ENCODE measurements around the gene LRP1.

LRP1 gene

DNA sequence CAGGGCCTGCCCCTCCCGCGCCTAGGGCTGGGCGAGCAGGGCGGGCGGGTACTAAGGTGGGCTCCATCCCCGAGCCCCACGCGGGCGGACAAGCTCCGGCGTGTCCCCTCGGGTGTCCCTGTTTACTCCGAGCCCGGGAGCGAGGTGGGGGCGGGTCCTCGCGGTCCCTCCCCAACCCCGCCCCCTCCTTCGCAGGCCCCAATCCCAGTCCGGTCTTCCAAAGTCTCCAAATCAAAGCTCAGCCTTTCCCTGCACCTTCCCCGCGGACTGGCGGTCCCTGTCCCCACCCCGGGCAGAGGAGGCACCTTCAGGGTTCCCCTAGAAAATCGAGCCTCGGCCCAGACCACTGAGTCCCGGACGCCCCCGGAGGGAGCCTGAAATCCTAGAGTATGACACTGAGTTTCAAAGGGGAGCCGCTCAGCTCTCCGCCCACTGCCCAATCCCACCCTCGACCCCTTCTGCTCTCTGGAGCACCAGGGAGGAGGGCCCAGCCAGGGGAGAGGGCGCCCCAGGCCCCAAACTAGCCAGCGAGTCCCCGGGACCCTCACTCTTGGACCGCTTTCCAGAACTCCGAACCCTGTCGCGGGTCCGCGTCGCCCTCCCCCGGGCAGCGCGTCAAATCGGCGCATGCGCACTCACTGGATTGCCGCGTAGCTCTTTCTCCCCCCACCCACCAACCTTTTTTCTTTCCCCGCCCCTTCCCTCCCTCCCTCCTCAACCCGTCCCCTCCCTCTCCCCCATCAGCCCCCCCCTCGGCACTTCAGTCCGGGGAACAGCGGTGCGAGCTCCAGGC is at the start of gene LRP1:
TSS of gene LRP1 (plus strand) at position 758 of the 793 bp plus-strand sequence. CDS start 482 bp downstream, outside the sequence.
- peak; percentile 57 for DNase-seq

DNA sequence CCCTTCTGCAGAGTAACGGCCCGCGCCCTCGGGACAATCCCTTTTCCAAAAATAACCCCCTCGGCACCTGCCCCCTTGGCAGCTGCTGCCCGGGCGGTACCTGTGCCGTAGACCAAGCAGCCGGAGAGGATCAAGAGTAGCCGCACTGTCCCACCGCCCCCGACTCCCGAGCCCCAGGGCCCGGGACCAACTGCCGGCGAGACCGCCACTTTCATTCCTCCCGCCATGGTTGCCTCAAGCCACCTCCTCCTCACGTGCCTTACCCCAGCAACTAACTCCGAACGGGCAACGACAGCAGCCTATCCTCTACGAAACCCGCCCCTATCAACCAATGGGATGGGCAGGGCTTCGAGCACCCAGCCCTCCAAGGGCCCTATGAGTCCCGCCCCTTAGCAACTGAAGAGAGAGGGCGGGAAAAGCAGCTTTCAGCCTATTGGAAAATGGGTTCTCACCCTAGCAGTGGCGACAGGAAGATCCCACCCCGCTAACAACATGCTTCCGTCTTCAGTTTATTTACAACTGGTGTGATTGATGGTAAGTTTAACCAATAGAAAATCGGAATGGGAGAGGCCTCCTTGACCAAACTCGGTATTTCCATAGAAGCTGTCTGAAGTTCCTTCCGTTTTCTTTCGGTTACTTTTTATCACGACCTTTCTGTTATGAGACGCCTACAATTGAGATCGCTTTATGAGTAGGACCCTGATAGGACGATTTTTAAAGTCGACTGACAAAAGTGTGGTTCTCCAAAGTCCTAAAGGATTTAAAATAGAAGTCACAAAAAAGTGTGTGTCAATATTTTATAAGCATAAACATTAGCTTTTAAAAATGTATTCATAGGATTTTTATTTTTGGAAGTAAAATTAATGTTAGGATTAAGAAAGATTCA is 49.5 kb upstream of the LRP1 start, which contains the start of gene NEMP1:
TSS of gene NEMP1 (minus strand) at position 273 of the 886 bp plus-strand sequence. CDS start at position 227, 46 bp downstream.
- DNase-seq: peak; percentile 99

DNA sequence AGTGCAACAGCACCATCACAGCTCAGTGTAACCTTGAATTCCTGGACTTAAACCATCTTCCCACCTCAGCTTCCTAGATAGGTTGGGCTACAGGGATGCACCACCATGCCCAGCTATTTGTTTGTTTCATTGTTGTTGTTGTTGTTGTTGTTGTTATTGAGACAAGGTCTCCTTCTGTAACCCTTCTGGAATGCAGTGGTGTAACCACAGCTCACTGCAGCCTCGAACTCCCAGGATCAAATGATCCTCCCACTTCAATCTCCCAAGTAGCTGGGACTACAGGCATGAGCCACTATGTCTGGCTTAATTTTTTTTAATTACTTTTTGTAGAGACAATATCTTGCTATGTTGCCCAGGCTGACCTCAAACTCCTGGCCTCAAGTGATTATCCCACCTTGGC is 48.5 kb upstream of the LRP1 start:
- no peak for DNase-seq

GRCh38 chr12:57080855-57081254 is 47.4 kb upstream of the LRP1 start:
- DNase-seq: no peak

- no peak for DNase-seq
Measured at GRCh38 chr12:57085999-57086492, 42.2 kb upstream of the LRP1 start.

DNA sequence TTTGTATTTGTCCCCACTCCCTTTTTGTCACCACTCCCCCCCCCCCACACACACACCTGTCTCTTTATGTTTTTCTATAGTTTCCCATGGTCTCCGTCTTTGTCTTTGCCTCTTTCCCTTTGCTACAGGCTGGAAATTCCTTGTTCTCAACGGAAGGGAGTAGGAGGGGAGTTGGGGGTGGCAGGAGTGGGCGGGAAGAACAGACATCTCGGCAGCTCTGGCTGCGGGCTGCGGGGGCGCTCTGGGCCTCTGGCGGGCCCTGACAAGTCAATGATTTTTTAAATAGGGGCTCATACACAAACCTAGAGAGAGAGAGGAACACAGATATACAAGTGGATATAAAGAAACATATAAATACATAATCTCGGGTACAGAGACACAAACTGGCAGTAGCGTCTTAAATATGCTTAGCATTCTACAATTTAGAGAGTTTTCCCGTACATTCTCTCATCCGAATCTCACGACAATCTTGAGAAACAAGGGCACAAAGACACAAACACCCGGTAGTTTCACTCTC is 41.7 kb upstream of the LRP1 start:
- no peak for DNase-seq

GRCh38 chr12:57087010-57087690 is 41.1 kb upstream of the LRP1 start:
- DNase-seq: no peak

GRCh38 chr12:57087691-57088353 is 40.5 kb upstream of the LRP1 start:
- DNase-seq: no peak

DNA sequence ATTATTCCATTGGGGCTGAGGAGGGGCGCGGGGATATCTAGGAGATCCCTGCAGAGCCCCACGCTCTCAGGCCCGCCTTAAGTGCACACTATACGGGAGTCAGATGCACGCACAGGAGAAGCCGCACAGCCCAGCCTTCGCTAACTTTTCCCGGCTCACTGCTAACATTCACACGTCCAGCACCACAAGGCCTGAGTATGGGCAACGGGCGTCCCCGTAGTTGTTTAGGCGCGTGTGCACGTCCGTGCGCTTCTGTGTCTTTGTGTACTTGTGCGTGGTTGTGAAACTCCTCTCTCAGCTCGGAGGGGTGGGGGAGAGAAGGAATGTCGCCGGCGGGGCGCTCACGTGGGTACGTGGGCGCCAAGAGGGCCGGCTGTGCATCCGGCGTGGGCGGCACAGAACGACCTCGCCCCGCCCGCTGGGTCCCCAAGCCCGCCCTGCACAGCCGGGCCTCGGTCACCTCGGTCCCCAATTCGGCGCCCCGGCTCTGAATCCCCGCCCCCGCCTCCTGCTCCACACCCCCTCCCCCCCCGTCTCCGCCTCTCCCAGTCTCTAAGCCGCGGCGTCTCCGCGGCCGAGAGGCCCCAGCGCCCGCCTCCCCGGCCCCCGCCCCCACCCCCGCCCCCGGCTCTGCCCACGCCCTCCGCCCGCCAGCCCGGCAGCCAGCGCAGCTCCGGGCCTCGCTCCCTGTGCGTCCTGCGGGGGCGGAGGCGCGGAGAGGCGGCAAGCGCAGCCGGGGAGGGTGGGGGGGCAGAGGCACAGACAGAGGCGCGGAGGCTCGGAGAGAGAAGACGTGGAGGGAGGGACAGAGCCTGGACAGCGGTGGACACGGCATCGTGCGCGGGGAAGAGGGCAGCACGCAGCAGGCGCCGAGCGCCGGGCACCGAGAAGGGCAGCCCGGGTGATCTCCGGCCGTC is 39.7 kb upstream of the LRP1 start, which contains the start of gene NAB2:
TSS of gene NAB2 (plus strand) at position 761 of the 917 bp plus-strand sequence. CDS start 158 bp downstream, outside the sequence.
- DNase-seq: peak; percentile 65

- DNase-seq: no peak
Measured at GRCh38 chr12:57089271-57090245, 38.7 kb upstream of the LRP1 start.

DNA sequence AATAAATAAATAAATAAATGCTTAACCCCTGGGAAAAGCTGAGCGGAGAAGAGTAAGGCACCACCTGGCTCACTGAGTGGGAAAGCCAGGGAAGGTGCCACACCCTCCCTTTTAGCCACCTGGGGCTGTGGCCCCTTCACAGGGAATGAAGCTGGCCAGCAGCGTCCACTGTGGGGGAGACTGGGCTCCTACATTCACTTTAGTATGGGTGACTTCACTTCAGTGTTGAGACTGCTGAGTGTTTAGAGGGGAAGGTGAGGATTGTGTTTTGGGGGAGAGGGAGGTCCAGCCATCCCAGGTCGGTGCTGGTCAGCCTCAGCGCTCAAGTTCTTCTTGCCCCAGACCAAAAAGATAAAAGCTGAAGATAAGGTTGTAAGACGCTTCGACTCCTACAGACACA is 37.8 kb upstream of the LRP1 start:
- DNase-seq: no peak

- DNase-seq: no peak
Measured at GRCh38 chr12:57090924-57091637, 37.2 kb upstream of the LRP1 start.

DNA sequence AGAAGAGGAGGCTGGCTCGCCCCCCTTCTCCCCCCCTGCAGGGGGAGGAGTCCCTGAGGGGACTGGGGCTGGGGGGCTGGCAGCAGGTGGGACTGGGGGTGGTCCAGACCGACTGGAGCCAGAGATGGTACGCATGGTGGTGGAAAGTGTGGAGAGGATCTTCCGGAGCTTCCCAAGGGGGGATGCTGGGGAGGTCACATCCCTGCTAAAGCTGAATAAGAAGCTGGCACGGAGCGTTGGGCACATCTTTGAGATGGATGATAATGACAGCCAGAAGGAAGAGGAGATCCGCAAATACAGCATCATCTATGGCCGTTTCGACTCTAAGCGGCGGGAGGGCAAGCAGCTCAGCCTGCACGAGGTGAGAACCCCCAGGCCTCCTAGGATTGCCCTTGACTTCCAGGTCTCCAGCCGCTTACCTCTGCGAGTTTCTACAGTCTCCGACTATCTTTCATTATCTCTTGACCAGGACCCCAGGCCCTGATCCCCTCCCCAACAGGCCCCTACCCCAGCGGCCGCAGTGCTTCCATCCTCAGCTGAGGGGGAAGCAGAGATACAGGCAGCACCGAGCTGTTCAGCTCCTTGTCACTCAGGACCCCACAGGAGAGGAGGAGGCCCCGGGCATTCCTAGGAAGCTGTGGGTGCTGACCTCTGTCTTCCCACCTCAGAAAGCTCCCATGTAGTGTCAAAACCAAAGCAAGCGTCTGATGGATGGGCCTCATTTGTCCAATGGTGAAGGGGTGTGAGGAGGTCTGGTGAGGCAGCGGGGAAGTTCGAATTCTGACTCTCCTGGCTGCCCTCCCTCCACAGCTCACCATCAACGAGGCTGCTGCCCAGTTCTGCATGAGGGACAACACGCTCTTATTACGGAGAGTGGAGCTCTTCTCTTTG is 36.4 kb upstream of the LRP1 start:
- no peak for DNase-seq

DNA sequence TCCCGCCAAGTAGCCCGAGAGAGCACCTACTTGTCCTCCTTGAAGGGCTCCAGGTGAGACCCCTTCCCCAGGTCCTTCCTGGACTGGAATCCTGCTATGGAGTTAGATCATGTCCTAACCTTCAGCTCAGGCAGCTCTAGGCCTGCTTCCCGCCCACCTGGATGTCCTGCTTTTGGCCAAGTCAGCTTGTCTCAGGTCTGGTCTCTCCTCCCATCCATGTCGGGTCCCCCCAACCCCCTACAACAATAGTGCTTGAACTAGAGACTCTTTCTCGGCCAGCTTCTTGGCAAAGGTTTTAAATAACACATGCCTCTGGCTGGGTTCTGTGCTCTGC is 35.8 kb upstream of the LRP1 start:
- DNase-seq: no peak

GRCh38 chr12:57092876-57093414 is 35.3 kb upstream of the LRP1 start:
- peak; percentile 8 for DNase-seq

DNA sequence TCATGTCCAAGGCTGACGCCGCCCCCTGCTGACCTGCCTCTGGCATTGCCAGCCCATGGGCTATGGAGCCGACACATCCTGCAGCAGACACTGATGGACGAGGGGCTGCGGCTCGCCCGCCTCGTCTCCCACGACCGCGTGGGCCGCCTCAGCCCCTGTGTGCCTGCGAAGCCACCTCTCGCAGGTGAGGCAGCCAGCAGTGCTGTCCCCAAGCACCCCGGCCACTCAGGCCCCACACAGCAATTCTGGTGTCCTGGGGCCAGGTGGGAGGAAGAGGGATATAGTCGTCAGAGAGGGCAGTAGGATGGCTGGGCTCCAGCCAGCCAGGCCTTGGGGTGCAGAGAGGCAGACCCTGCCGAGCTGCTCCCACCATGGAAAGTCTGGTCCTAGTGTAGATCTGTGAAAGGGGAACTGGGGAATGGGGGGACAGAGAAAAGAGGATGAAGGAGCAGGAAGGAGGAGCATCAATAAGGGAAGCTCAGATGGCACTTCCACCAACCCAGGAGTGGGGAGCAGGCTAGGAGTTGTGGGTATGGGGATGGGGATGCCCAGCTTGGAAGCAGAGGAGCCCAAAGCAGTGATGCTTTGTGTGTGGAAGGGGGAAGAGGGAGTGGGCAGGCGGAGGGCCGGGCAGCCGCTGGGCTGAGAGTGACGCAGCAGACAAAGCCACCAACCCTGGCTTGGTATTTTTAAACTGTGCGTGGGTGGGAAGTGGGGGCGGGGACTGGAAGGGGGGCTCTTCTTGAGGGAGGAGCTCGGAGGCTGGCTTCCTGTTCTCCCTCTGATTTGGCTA is 34.7 kb upstream of the LRP1 start:
- no peak for DNase-seq
